Measurements from ENCODE around the gene RIIAD1. TPM values are rescaled to one million over a fixed set of nuclear protein-coding genes. Genes with fewer than 3 reads are reported as not detected.

RIIAD1 gene
- total RNA-seq, 1 experiment from 2014 or later = not detected

DNA sequence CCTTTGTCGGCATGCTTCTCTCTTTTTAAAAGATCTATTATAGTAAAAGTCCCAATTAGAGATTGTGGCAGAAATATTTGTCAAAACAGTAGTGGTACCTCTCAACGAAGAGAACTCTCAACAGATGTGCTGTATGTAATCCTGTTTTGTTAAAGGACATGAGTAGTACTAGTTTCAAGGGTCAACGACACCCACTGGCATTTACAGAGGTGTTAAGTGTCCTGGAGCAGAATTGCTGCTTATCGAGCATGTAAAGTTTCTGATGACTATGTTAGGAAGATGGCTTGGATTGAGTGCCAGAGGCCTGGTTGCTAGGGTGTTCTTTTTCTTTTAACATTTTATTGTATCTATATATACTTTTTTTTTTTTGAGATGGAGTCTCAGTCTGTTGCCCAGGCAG lies 31.8 kb upstream of the RIIAD1 start:
- DNase-seq = no peak
- H4K20me1 ChIP-seq (ENCODE audit: insufficient read depth, low read depth, low read length) = no peaks in the 10 kb centered on the region
- H2AFZ ChIP-seq (ENCODE audit: low read length) = no peak overlapping the region
- H3K4me2 ChIP-seq (ENCODE audit: low read depth, low read length, poor library complexity, severe bottlenecking) = no peak overlapping the region
- H3K27me3 ChIP-seq (ENCODE audit: low read length) = no peaks in the 10 kb centered on the region
- H3K9ac ChIP-seq (ENCODE audit: low read length) = no peak overlapping the region
- no peaks in the 10 kb centered on the region for H3K9me3 ChIP-seq (ENCODE audit: low read length)
- H3K36me3 ChIP-seq (ENCODE audit: insufficient read depth, low read length) = peaks cover 11% of the 10 kb centered on the region; the same call in 1 of the 2 replicates
- no peak overlapping the region for H3K4me3 ChIP-seq (ENCODE audit: low read length)
- no peak overlapping the region for H3K27ac ChIP-seq (ENCODE audit: low read length)
- no peaks in the 10 kb centered on the region for H3K4me1 ChIP-seq (ENCODE audit: low read length)
- no peaks in the 10 kb centered on the region for H3K9me2 ChIP-seq (replicated peaks; ENCODE audit: insufficient read depth, low read length)
- H3K79me2 ChIP-seq (ENCODE audit: low read length) = no peaks in the 10 kb centered on the region

DNA sequence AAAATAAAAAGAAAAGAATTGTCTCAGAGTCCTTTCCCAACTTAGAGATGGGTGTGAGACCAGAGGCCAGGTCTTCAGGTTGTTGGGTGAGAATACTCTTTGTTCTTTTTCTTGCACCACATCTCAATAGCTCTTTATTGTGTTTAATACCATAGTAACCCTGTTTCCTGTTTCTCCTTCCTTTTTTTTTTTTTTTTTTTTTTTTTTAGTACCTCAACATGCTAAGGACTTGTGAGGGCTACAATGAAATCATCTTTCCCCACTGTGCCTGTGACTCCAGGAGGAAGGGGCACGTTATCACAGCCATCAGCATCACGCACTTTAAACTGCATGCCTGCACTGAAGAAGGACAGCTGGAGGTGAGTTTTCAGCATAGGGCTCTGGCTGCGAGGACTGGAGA lies 29.1 kb upstream of the RIIAD1 start:
- Histone ChIP-seq H3K4me2 (ENCODE audit: low read depth, low read length, poor library complexity, severe bottlenecking) (no peak overlapping the region), H3K4me3 (ENCODE audit: low read length) (no peak overlapping the region), H3K79me2 (ENCODE audit: low read length) (no peaks in the 10 kb centered on the region), H4K20me1 (ENCODE audit: insufficient read depth, low read depth, low read length) (no peaks in the 10 kb centered on the region), H3K27ac (ENCODE audit: low read length) (no peak overlapping the region), H3K4me1 (ENCODE audit: low read length) (no peaks in the 10 kb centered on the region), H2AFZ (ENCODE audit: low read length) (no peak overlapping the region), H3K9me2 (replicated peaks; ENCODE audit: insufficient read depth, low read length) (no peaks in the 10 kb centered on the region), H3K27me3 (ENCODE audit: low read length) (no peaks in the 10 kb centered on the region), H3K36me3 (ENCODE audit: insufficient read depth, low read length) (peaks cover 7% of the 10 kb centered on the region; the same call in 1 of the 2 replicates), H3K9ac (ENCODE audit: low read length) (no peak overlapping the region), H3K9me3 (ENCODE audit: low read length) (no peaks in the 10 kb centered on the region)
- DNase-seq = no peak

DNA sequence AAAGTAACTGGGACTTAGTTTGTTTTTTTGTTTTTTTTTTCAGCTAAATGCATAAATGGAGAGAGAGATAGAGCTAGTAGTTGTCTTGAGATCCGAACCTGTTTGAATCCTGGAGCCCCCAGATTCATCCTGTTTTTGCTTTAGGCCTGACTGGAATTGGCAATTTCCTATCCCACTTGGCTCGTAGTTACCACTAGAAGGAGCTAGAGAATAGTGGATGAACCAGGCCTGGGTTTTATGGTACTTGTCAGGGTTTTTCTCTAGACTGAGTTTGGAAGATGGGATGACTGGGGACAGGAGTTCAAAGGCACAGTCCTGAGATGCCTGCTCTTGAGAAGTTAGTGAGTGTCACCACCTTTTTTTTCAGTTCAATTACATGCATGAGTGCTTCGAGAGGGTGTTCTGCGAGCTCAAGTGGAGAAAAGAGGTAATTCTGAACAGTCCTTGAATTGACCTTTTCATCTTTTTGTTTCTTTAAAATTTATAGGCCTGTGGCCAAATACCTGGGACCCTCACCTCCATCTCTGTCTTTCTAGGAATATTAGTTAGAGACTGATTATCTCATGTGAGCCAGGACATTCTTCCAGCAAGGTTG lies 28.2 kb upstream of the RIIAD1 start:
- H3K79me2 ChIP-seq (ENCODE audit: low read length) = no peaks in the 10 kb centered on the region
- H3K4me3 ChIP-seq (ENCODE audit: low read length) = no peak overlapping the region
- H3K36me3 ChIP-seq (ENCODE audit: insufficient read depth, low read length) = peaks cover 7% of the 10 kb centered on the region; the same call in 1 of the 2 replicates
- H3K9ac ChIP-seq (ENCODE audit: low read length) = no peak overlapping the region
- no peak overlapping the region for H3K4me2 ChIP-seq (ENCODE audit: low read depth, low read length, poor library complexity, severe bottlenecking)
- no peaks in the 10 kb centered on the region for H4K20me1 ChIP-seq (ENCODE audit: insufficient read depth, low read depth, low read length)
- no peaks in the 10 kb centered on the region for H3K27me3 ChIP-seq (ENCODE audit: low read length)
- H3K27ac ChIP-seq (ENCODE audit: low read length) = no peak overlapping the region
- no peaks in the 10 kb centered on the region for H3K9me2 ChIP-seq (replicated peaks; ENCODE audit: insufficient read depth, low read length)
- no peaks in the 10 kb centered on the region for H3K9me3 ChIP-seq (ENCODE audit: low read length)
- H2AFZ ChIP-seq (ENCODE audit: low read length) = no peak overlapping the region
- DNase-seq = peak; percentile 57
- H3K4me1 ChIP-seq (ENCODE audit: low read length) = no peaks in the 10 kb centered on the region

DNA sequence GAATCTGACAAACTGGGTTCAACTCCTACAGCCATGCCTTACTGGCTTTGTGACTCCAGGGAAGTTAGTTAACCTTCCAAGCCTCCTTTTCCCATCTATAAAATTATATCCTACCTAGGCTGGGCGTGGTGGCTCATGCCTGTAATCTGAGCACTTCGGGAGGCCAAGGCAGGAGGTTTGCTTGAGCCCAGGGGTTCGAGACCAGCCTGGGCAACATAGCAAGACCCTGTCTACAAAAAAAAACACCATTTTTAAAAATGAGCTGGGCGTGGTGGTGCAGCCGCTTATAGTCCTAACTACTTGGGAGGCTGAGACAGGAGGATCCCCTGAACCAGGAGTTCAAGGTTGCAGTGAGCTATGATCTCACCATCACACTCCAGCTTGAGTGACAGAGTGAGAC lies 19.8 kb upstream of the RIIAD1 start:
- H3K9ac ChIP-seq (ENCODE audit: low read length) = no peak overlapping the region
- DNase-seq = no peak
- no peaks in the 10 kb centered on the region for H3K79me2 ChIP-seq (ENCODE audit: low read length)
- H3K9me3 ChIP-seq (ENCODE audit: low read length) = no peaks in the 10 kb centered on the region
- no peak overlapping the region for H2AFZ ChIP-seq (ENCODE audit: low read length)
- H3K36me3 ChIP-seq (ENCODE audit: insufficient read depth, low read length) = peaks cover 4% of the 10 kb centered on the region; the same call in 1 of the 2 replicates
- no peaks in the 10 kb centered on the region for H3K27me3 ChIP-seq (ENCODE audit: low read length)
- no peaks in the 10 kb centered on the region for H3K4me1 ChIP-seq (ENCODE audit: low read length)
- 0 out of 2 replicates have a peak, but pooled peaks cover 3% of the 10 kb centered on the region for H4K20me1 ChIP-seq (ENCODE audit: insufficient read depth, low read depth, low read length)
- no peak overlapping the region for H3K4me3 ChIP-seq (ENCODE audit: low read length)
- no peaks in the 10 kb centered on the region for H3K9me2 ChIP-seq (replicated peaks; ENCODE audit: insufficient read depth, low read length)
- H3K27ac ChIP-seq (ENCODE audit: low read length) = no peak overlapping the region
- no peak overlapping the region for H3K4me2 ChIP-seq (ENCODE audit: low read depth, low read length, poor library complexity, severe bottlenecking)

DNA sequence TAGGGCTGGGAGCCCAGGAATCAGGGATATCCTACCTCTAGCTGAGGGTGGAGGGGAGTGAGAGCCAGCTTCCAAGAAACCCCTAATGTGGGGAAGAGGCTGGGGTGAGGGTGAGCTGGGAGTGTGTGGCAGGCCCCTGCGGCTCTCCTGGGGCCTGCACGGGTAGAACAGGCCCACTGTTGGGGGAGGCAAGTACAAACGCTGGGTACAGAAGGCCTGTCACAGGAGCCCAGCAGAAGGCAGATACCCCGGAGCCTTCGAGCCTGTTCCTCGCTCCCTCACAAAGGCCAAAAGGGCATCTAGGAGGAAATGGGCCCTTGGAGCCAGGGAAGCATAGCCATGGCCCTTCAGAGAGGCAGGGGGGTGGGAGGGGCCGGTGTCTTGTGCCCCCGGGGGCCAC lies 18.4 kb upstream of the RIIAD1 start:
- H2AFZ ChIP-seq (ENCODE audit: low read length) = no peak overlapping the region
- H3K27ac ChIP-seq (ENCODE audit: low read length) = no peak overlapping the region
- no peak for DNase-seq
- H3K9me2 ChIP-seq (replicated peaks; ENCODE audit: insufficient read depth, low read length) = no peaks in the 10 kb centered on the region
- H3K36me3 ChIP-seq (ENCODE audit: insufficient read depth, low read length) = peaks cover 4% of the 10 kb centered on the region; the same call in 1 of the 2 replicates
- H3K4me2 ChIP-seq (ENCODE audit: low read depth, low read length, poor library complexity, severe bottlenecking) = no peak overlapping the region
- H3K9me3 ChIP-seq (ENCODE audit: low read length) = no peaks in the 10 kb centered on the region
- H4K20me1 ChIP-seq (ENCODE audit: insufficient read depth, low read depth, low read length) = 0 out of 2 replicates have a peak, but pooled peaks cover 3% of the 10 kb centered on the region
- H3K4me1 ChIP-seq (ENCODE audit: low read length) = no peaks in the 10 kb centered on the region
- no peaks in the 10 kb centered on the region for H3K27me3 ChIP-seq (ENCODE audit: low read length)
- no peak overlapping the region for H3K4me3 ChIP-seq (ENCODE audit: low read length)
- H3K9ac ChIP-seq (ENCODE audit: low read length) = no peak overlapping the region
- no peaks in the 10 kb centered on the region for H3K79me2 ChIP-seq (ENCODE audit: low read length)

DNA sequence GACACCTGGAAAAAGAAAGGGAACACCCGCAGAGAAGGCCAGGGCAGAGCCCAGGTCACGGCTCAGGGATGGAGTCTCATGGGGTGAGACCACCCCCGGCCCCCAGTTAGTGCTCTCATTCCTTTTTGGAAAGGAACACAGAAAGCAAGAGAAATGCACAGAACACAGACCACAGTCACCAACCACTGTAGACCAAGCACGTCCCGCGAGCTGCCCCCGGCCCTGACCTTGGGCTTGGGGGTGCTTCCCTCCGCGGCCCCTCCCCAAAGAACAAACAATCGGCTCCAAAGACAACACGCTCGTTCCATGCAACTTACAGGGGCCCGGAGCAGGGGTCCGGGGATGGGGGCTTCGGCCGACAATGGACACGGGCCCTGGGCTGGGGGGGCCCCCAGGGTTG lies 17.5 kb upstream of the RIIAD1 start:
- peaks cover 4% of the 10 kb centered on the region; the same call in 1 of the 2 replicates for H3K36me3 ChIP-seq (ENCODE audit: insufficient read depth, low read length)
- 0 out of 2 replicates have a peak, but pooled peaks cover 3% of the 10 kb centered on the region for H4K20me1 ChIP-seq (ENCODE audit: insufficient read depth, low read depth, low read length)
- H3K9me2 ChIP-seq (replicated peaks; ENCODE audit: insufficient read depth, low read length) = no peaks in the 10 kb centered on the region
- H3K9ac ChIP-seq (ENCODE audit: low read length) = no peak overlapping the region
- no peak overlapping the region for H3K4me3 ChIP-seq (ENCODE audit: low read length)
- H3K27ac ChIP-seq (ENCODE audit: low read length) = no peak overlapping the region
- H3K9me3 ChIP-seq (ENCODE audit: low read length) = no peaks in the 10 kb centered on the region
- H3K27me3 ChIP-seq (ENCODE audit: low read length) = no peaks in the 10 kb centered on the region
- no peak overlapping the region for H2AFZ ChIP-seq (ENCODE audit: low read length)
- no peak overlapping the region for H3K4me2 ChIP-seq (ENCODE audit: low read depth, low read length, poor library complexity, severe bottlenecking)
- DNase-seq = no peak
- H3K4me1 ChIP-seq (ENCODE audit: low read length) = no peaks in the 10 kb centered on the region
- H3K79me2 ChIP-seq (ENCODE audit: low read length) = no peaks in the 10 kb centered on the region

DNA sequence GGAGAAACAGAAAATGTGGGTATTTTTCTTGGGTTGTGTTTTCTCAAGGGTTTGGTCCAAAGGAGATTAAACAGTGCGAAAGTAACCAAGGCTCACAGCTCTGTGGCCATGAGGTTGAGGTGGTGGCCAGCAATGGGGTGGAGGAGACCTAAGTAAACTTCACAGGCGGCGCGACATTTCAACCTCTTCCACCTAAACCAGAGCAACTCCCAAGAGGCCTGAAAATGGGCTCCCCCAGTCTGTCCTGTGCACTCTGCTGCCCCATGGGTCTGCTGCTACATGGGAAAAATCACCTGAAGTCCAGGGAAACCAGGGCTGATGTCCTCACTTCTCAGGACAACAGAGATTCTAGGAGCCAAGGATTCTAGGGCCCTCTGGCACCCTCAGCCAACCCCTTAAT lies 17.1 kb upstream of the RIIAD1 start:
- Histone ChIP-seq H3K27me3 (ENCODE audit: low read length) (no peaks in the 10 kb centered on the region), H3K27ac (ENCODE audit: low read length) (no peak overlapping the region), H3K9me3 (ENCODE audit: low read length) (no peaks in the 10 kb centered on the region), H3K4me1 (ENCODE audit: low read length) (no peaks in the 10 kb centered on the region), H3K79me2 (ENCODE audit: low read length) (no peaks in the 10 kb centered on the region), H3K9ac (ENCODE audit: low read length) (no peak overlapping the region), H4K20me1 (ENCODE audit: insufficient read depth, low read depth, low read length) (0 out of 2 replicates have a peak, but pooled peaks cover 3% of the 10 kb centered on the region), H3K9me2 (replicated peaks; ENCODE audit: insufficient read depth, low read length) (no peaks in the 10 kb centered on the region), H3K36me3 (ENCODE audit: insufficient read depth, low read length) (peaks cover 4% of the 10 kb centered on the region; the same call in 1 of the 2 replicates), H2AFZ (ENCODE audit: low read length) (no peak overlapping the region), H3K4me3 (ENCODE audit: low read length) (no peak overlapping the region), H3K4me2 (ENCODE audit: low read depth, low read length, poor library complexity, severe bottlenecking) (no peak overlapping the region)
- DNase-seq = no peak

DNA sequence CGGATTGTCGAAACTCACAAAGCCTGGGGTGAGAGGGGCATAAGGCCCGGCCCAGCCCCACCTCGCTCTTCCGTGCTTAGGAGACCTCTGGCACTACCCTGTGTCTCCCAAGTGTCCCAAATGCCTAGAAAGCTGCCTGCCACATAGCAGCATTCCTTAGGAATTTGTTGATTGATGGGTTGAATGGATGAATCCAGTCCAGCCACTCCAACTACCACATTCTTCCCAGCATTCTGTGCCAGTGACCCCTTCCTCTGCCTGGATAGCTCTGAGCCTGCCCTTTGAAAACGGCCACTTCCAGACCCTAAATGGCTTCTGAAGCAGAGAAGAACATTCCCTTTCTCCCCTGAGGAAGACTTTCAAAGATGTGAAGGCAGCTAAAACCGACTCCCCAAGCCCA lies 16.2 kb upstream of the RIIAD1 start:
- no peaks in the 10 kb centered on the region for H3K9me2 ChIP-seq (replicated peaks; ENCODE audit: insufficient read depth, low read length)
- H3K27me3 ChIP-seq (ENCODE audit: low read length) = no peaks in the 10 kb centered on the region
- no peaks in the 10 kb centered on the region for H3K9me3 ChIP-seq (ENCODE audit: low read length)
- no peak overlapping the region for H2AFZ ChIP-seq (ENCODE audit: low read length)
- no peak overlapping the region for H3K27ac ChIP-seq (ENCODE audit: low read length)
- H3K4me1 ChIP-seq (ENCODE audit: low read length) = peaks cover 2% of the 10 kb centered on the region; the same call in 1 of the 2 replicates
- H3K4me2 ChIP-seq (ENCODE audit: low read depth, low read length, poor library complexity, severe bottlenecking) = no peak overlapping the region
- H3K9ac ChIP-seq (ENCODE audit: low read length) = no peak overlapping the region
- H4K20me1 ChIP-seq (ENCODE audit: insufficient read depth, low read depth, low read length) = no peaks in the 10 kb centered on the region
- no peak overlapping the region for H3K4me3 ChIP-seq (ENCODE audit: low read length)
- no peaks in the 10 kb centered on the region for H3K79me2 ChIP-seq (ENCODE audit: low read length)
- peaks cover 4% of the 10 kb centered on the region; the same call in 1 of the 2 replicates for H3K36me3 ChIP-seq (ENCODE audit: insufficient read depth, low read length)
- DNase-seq = no peak
